GM19397 (cell line): ENCODE measurements around the gene EFNA2.

Experiments
- ATAC-seq: cut with Tn5 transposase; IDR thresholded peaks from one replicate; pipeline ENCODE4 v1.9.1; 2021; ENCODE audit warnings: mild to moderate bottlenecking, moderate library complexity; ENCODE audit not compliant: unreplicated experiment

Gene EFNA2

GRCh38 chr19:1283207-1283916 lies 2.3 kb upstream of the EFNA2 start:
- no peak for ATAC-seq

- ATAC-seq = no peak
These were observed 1.8 kb upstream of the EFNA2 start for GRCh38 chr19:1283917-1284292.

GRCh38 chr19:1284293-1284978 lies 1.2 kb upstream of the EFNA2 start:
- ATAC-seq = no peak

GRCh38 chr19:1284979-1285736 lies 515 bp upstream of the EFNA2 start:
- ATAC-seq = no peak

- ATAC-seq = no peak
These were observed 1.0 kb downstream of the EFNA2 start for GRCh38 chr19:1286487-1287353.

GRCh38 chr19:1287354-1288225 lies 1.9 kb downstream of the EFNA2 start:
- no peak for ATAC-seq

GRCh38 chr19:1288226-1288612 lies 2.5 kb downstream of the EFNA2 start:
- ATAC-seq = no peak

GRCh38 chr19:1288833-1289685 lies 3.4 kb downstream of the EFNA2 start:
- no peak for ATAC-seq

- ATAC-seq = no peak
These were observed 4.0 kb downstream of the EFNA2 start for GRCh38 chr19:1289686-1290025.

GRCh38 chr19:1290196-1290702 lies 4.6 kb downstream of the EFNA2 start:
- no peak for ATAC-seq

GRCh38 chr19:1290703-1291651 lies 5.3 kb downstream of the EFNA2 start:
- no peak for ATAC-seq

- ATAC-seq = no peak
These were observed 6.2 kb downstream of the EFNA2 start for GRCh38 chr19:1291761-1292418.

- ATAC-seq = no peak
These were observed 6.9 kb downstream of the EFNA2 start for GRCh38 chr19:1292419-1293151.

- ATAC-seq = no peak
These were observed 8.3 kb downstream of the EFNA2 start for GRCh38 chr19:1293782-1294604.

- ATAC-seq = no peak
These were observed 9.0 kb downstream of the EFNA2 start for GRCh38 chr19:1294688-1295087.
